HFFc6 (cell line): ENCODE measurements around the gene HES7. TPM values are rescaled to one million over a fixed set of nuclear protein-coding genes. Genes with fewer than 3 reads are reported as not detected.

Source experiments
- DNase-seq: peaks from one replicate; pipeline ENCODE4 v3.0.0-alpha.2; 2018
- H3K27ac Mint-ChIP-seq: 2 replicates; pipeline ENCODE4 v1.8.0; 2020; ENCODE audit warnings: mild to moderate bottlenecking, mixed read lengths
- H3K27me3 Mint-ChIP-seq: 2 replicates; pipeline ENCODE4 v1.8.0; 2021; ENCODE audit warnings: mild to moderate bottlenecking, moderate library complexity, mixed read lengths; ENCODE audit not compliant: insufficient read depth
- H3K36me3 Mint-ChIP-seq: 2 replicates; pipeline ENCODE4 v1.8.0; 2021; ENCODE audit warnings: low read depth, mixed read lengths
- H3K4me1 Mint-ChIP-seq: 2 replicates; pipeline ENCODE4 v1.8.0; 2020; ENCODE audit warnings: low read depth, mixed read lengths
- H3K4me3 Mint-ChIP-seq: 2 replicates; pipeline ENCODE4 v1.8.0; 2020; ENCODE audit warnings: mild to moderate bottlenecking, moderate library complexity, mixed read lengths
- H3K9me3 Mint-ChIP-seq: 2 replicates; pipeline ENCODE4 v1.8.0; 2020; ENCODE audit warnings: mild to moderate bottlenecking, mixed read lengths
- total RNA-seq, 6 experiments: library from RNA; stranded (reverse); fragmentation: NEBNext Ultra II Directional; extraction: Animal tissue kit (Norgen Biotek cat#: 25700); gene quantifications; 2 replicates in 1 of 6; 3 replicates in 5 of 6; pipeline ENCODE4 v1.2.3, GENCODE V29; 2021
- TF ChIP-seq, protein P1 (sequence below): fragments of 200-600 bp; sonication (generic); IDR thresholded peaks from 2 replicates; pipeline ENCODE4 v1.5.0; 2021; ENCODE audit warnings: antibody characterized with exemption, mild to moderate bottlenecking

HES7 gene
- total RNA-seq, 6 experiments from 2014 or later, result 0.24 to 0.54 (median 0.41) TPM

DNA sequence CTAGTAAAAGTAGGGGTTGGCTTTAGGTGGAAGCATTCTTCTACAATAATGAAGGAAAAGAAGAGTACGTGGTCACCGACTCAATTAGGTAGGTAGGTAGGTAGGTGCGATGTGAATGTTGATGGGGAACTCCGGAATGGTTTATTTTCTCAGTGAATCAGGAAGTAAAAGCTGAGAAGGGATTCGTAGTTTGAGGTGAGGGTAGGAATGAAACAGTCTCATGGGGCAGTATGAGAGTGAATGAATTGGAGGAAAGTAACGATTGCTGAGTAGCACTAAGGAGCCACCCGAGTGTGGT is 14.4 kb upstream of the HES7 start:
- no peak for DNase-seq
- Mint-ChIP-seq H3K36me3 (no peaks in the 10 kb centered on the region), H3K27me3 (peaks cover 9% of the 10 kb centered on the region), H3K27ac (no peak overlapping the region), H3K4me3 (no peak overlapping the region), H3K4me1 (peaks cover 13% of the 10 kb centered on the region), H3K9me3 (no peaks in the 10 kb centered on the region)
- TF ChIP-seq, protein P1, sequence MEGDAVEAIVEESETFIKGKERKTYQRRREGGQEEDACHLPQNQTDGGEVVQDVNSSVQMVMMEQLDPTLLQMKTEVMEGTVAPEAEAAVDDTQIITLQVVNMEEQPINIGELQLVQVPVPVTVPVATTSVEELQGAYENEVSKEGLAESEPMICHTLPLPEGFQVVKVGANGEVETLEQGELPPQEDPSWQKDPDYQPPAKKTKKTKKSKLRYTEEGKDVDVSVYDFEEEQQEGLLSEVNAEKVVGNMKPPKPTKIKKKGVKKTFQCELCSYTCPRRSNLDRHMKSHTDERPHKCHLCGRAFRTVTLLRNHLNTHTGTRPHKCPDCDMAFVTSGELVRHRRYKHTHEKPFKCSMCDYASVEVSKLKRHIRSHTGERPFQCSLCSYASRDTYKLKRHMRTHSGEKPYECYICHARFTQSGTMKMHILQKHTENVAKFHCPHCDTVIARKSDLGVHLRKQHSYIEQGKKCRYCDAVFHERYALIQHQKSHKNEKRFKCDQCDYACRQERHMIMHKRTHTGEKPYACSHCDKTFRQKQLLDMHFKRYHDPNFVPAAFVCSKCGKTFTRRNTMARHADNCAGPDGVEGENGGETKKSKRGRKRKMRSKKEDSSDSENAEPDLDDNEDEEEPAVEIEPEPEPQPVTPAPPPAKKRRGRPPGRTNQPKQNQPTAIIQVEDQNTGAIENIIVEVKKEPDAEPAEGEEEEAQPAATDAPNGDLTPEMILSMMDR, result no peak

DNA sequence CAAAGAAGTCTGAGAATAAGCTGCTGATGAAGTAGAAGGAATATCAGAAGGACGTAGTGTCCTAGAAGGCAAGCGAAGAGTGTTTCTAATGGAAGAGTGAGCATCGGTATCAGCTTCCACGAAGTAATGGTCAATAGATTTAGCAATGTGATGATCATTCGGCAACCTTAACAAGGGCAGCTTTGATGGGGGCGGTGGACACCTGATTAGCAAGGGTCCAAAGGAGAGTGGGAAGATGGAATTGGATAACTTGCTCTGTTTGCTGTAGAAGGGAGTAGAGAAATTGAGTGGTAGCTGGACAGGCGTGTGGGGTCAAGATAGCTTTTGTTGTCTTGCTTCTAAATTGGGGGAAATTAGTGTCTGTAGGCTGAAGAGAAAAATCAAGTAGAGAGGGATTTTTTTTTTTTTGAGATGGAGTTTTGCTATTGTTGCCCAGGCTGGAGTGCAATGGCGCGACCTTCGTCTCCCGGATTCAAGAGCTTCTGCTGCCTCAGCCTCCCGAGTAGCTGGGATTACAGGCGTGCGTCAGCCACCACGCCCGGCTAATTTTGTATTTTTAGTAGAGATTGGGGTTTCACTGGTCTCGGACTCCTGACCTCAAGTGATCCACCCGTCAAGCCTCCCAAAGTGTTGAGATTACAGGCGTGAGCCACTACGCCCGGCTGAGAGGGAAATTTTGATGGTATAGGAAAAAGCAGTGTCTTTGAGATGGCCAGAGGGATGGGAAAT is 13.9 kb upstream of the HES7 start:
- Mint-ChIP-seq H3K27ac (no peak overlapping the region), H3K36me3 (no peaks in the 10 kb centered on the region), H3K4me3 (no peak overlapping the region), H3K9me3 (no peaks in the 10 kb centered on the region), H3K4me1 (peaks cover 18% of the 10 kb centered on the region), H3K27me3 (peaks cover 9% of the 10 kb centered on the region)
- no peak for DNase-seq
- TF ChIP-seq, protein P1, result no peak

DNA sequence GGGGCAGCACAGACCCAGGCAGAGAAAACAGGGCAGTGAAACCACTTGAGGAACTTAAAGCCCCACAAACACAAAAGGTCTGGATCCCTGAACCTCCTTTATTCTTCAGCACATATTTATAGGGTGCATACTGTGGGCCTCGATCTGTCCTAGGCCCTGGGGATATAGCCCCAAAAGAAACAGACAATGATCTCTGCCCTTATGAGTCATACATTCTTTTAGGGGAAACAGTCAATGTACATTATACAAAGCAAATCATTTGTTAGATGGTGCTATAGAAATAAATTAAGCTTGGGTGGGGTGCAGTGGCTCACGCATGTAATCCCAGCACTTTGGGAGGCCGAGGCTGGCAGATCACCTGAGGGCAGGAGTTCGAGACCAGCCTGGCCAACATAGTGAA is 10.0 kb upstream of the HES7 start:
- H3K27ac Mint-ChIP-seq, result peak overlapping the region; percentile 43
- H3K4me1 Mint-ChIP-seq, result peaks cover 28% of the 10 kb centered on the region
- TF ChIP-seq, protein P1, result no peak
- H3K9me3 Mint-ChIP-seq, result no peaks in the 10 kb centered on the region
- H3K27me3 Mint-ChIP-seq, result peaks cover 1% of the 10 kb centered on the region
- no peaks in the 10 kb centered on the region for H3K36me3 Mint-ChIP-seq
- H3K4me3 Mint-ChIP-seq, result no peak overlapping the region
- no peak for DNase-seq

DNA sequence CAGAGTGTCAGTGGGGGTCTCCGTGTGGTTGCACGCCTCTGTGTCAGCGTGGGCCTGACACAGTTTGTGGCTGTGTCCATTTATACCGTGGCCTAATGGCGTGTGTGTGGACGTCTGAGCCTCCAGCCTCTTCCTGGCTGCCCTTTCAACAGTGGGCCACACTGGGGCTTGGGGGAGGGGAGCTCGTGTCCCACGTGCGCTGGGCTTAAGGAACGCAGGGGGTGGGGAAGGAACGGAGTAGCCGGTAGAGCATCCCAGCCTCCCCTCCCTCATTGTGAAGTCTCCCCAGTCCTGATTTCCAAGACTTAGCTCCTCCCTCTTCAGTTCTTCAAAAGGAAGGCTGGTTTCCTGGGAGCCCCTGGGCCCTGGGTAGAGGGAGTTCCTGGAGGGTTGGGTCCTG is 9.5 kb upstream of the HES7 start:
- H3K27me3 Mint-ChIP-seq, result peaks cover 1% of the 10 kb centered on the region
- TF ChIP-seq, protein P1, result no peak
- no peaks in the 10 kb centered on the region for H3K9me3 Mint-ChIP-seq
- 0 out of 2 replicates have a peak overlapping the region, but pooled peaks have one; percentile 43 for H3K27ac Mint-ChIP-seq
- DNase-seq, result no peak
- no peak overlapping the region for H3K4me3 Mint-ChIP-seq
- H3K4me1 Mint-ChIP-seq, result peaks cover 28% of the 10 kb centered on the region
- no peaks in the 10 kb centered on the region for H3K36me3 Mint-ChIP-seq

DNA sequence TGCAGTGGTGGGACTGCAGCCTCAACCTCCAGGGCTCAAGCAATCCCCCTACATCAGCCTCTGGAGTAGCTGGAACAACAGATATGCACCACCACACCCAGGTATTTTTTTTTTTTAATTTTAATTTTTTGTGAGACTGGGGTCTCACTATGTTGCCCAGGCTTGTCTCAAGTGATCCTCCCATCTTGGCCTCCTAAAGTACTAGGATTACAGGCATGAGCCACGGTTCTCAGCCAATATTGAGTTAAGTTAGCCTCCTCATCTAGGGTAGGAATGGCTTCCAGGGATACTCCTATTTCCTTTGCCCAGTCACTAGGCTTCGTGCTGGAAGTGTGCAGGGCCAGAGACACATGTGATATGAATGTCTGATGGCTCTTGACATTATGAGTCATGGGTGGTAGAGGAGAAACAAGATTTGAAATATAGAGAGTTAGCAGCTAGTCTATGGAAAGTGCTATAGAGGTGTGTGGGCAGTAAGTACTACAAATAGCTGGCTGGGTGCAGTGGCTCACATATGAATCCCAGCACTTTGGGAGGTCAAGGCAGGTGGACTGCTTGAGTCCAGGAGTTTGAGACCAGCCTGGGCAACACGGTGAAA is 8.0 kb upstream of the HES7 start:
- H3K27ac Mint-ChIP-seq, result peak overlapping the region; percentile 29; the same call in 1 of the 2 replicates
- H3K4me3 Mint-ChIP-seq, result no peak overlapping the region
- TF ChIP-seq, protein P1, result no peak
- peak; percentile 58 for DNase-seq
- no peaks in the 10 kb centered on the region for H3K36me3 Mint-ChIP-seq
- peaks cover 1% of the 10 kb centered on the region for H3K27me3 Mint-ChIP-seq
- peaks cover 34% of the 10 kb centered on the region for H3K4me1 Mint-ChIP-seq
- H3K9me3 Mint-ChIP-seq, result no peaks in the 10 kb centered on the region
